ENCODE results near the gene OSBPL5. TPM values are rescaled to one million over a fixed set of nuclear protein-coding genes. Genes with fewer than 3 reads are reported as not detected.

The OSBPL5 gene
- total RNA-seq, 4 donors from 2014 or later = 14.1 to 67.6 (median 31.8) TPM

DNA sequence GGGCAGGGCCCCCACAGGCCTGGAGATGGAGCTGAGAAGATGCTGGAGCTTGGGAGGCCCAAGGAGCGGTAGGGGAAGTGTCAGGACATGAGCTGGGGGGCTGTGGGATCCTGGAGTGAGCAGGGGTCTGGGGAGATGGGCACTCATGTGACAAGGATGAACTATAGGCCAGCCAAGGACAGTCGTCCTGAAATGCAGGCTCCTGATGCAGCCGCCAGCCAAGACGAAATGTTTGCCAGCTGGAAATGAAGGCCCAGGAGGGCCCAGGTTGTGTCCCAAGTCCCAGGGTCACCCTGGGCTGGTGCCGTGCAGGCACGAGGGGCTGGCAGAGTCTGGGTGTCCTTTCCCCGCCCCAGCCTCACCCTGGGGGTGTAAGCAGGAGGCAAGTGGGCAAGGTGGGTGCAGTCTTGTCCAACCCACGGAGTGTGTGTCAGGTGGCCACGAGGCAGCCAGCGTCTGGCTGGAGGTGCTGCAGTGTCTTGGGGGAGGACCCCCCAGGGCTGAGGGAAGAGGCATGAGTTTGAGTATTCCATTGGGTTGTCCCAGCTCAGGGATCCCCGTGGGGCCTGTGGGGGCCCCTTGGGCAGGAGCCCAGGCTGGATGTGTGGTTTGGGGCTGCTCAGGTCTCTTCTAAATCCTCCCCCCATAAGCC is 32.1 kb upstream of the OSBPL5 start:
- DNase-seq (ENCODE audit: low spot score) (no peak), ATAC-seq (ENCODE audit: low FRiP score) (no peak)
- TF ChIP-seq, protein P1, sequence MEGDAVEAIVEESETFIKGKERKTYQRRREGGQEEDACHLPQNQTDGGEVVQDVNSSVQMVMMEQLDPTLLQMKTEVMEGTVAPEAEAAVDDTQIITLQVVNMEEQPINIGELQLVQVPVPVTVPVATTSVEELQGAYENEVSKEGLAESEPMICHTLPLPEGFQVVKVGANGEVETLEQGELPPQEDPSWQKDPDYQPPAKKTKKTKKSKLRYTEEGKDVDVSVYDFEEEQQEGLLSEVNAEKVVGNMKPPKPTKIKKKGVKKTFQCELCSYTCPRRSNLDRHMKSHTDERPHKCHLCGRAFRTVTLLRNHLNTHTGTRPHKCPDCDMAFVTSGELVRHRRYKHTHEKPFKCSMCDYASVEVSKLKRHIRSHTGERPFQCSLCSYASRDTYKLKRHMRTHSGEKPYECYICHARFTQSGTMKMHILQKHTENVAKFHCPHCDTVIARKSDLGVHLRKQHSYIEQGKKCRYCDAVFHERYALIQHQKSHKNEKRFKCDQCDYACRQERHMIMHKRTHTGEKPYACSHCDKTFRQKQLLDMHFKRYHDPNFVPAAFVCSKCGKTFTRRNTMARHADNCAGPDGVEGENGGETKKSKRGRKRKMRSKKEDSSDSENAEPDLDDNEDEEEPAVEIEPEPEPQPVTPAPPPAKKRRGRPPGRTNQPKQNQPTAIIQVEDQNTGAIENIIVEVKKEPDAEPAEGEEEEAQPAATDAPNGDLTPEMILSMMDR (IDR thresholded peaks at IDR 0.05) = no peak

DNA sequence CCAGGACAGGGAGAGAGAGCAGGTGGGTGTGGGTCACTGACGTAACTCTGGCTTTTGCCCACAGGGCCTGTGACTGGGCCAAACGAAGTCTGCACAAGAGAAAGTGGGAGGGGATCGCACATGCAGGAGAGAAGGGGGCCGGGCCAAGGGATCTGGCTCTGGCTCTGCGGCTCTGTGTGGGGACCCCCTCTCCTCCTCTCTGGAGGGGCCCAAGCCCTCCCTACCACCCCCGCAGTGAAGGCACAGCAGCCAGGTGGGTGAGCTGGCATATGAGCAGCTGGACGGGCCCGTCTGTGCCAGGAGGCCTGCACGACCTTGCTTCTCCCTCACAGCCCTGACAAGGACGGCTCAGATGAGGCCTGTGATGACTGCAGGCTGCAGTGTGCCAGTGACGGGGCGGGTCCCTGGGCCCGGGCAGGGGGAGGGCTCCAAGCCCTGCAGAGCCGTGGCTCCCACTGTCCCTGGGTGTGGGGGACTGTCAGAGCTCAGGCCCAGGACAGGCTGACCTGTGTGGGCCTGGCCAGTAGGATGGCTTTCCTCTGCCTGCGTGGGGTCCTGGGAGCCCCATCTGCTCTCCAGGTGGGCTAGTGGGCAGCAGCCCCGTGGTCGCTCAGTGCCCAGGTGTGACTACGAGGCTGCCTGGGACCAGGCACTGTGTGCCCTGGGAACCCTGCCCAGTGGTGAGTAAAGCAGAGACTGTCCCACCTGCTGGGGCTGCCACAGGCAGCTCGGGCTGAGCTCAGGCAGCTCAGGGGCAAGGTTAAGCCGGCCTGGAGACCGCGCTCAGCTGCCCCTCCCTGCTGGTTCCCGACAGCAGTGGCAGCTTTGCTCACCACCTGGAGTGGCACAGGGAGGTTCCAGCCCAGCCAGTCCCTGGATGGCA is 31.3 kb upstream of the OSBPL5 start:
- TF ChIP-seq, protein P1 (IDR thresholded peaks at IDR 0.05) = no peak
- no peak for DNase-seq (ENCODE audit: low spot score)
- no peak for ATAC-seq (ENCODE audit: low FRiP score)

DNA sequence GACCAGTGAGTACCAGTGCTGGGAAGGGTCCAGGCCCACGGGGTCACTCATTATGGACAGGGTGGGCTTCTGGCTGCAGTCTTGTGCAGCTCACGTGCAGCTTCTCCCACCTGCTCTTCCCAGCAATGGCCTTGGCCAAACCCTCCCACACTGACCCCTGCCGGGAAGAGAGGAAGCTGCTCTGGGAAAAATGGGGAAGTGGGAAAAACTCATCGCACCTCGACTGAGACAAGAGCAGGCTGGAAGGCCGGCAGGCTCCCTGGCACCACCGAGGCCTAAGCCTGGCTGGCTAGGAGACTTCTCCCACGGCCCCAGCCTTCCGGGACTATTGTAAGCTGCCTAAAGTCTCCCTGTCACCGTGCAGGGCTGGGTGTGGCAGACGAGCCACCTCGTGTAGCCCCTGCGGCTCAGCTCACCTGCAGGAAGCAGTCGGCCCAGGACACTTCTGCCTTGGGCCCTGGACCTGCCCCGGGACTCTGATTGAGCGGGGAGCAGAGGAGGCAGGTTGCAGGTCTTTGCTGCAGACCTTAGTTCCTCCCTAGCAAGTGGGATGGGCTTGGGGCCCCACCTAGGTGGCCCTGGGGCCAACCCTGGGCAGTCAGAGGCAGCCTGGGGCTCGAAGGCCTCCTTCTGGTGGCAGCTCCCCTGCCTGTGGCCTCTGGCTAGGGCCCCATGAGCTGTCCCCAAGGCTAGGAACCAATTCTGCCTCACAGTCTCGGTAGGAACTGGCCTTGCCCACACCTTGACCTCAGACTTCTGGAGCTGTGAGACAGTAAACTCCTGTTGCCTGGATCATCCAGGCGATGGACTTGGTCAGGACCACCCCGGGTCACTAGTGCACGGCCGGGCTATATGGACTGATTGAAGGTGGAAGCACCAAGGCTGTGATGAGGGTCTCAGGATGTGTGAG is 30.4 kb upstream of the OSBPL5 start:
- TF ChIP-seq, protein P1 (IDR thresholded peaks at IDR 0.05) = no peak
- ATAC-seq (ENCODE audit: low FRiP score) = no peak
- DNase-seq (ENCODE audit: low spot score) = no peak

DNA sequence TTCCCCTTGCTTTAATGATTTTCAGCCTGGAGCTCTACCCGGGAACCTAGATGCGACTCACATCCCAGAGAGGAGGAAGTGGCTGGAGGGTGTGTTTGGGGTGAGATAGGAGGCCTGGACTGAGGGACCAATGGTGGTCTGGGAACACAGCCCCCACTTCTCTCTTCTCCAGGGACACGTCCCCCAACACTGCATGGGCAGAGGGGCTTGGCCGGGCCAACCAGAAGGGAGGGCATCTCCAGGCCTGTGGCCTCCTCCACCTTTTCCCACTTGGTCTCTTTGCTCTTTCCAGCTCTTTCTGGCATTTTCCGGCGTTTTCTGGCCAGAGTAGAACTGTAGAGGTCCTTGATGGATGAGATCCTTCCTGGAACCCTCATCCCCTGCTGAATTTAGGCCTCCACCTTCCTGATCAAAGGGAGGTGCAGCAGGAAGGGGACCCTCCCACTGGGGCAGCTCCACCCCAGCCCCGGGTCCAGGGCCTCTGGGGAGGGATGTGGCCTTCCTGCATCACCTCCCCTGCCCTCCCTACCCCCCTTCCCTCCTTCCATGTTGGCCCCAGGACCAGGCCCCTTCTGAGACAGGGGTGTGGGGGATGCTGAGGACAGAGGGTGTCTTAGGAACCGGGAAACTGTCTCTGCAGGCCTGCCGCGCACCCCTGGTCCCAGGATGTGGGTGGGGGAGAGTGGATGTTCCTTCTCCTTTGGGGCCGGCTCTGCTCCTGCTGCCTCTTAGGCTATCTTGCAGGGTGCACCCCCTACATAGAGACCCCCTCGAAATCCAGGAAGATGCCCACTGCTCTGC is 29.1 kb upstream of the OSBPL5 start:
- no peak for ATAC-seq (ENCODE audit: low FRiP score)
- no peak for DNase-seq (ENCODE audit: low spot score)
- TF ChIP-seq, protein P1 (IDR thresholded peaks at IDR 0.05) = no peak

DNA sequence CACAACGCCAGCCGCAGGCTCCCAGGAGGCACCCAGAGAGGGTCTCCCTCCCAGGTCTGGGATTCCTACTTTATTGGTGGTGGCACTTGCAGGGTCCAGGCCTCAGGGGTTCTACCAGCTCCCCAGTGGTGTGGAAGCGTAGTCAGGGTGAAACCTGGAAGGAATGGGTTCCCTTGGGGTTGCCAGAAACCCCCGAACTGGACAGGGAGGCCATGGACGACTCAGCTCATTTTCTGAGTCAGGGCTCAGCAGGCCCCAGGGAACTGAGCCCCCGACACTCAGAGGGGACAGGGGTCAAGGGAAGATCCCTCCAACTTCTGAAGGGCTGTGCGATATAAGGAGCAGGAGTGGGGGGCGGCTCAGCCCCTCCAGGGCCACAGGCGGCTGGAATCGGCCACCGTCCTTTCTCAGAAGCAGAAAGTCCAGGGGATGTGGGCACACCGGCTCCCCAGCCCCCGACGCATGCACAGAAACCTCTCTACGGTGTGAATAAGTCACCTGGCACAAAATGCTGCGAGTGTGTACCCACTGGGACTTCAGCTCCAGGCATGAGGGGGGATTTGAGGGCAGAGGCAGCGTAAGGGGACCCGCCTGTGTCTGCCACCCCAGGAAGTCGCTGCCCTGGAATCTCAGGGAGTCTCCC is 28.4 kb upstream of the OSBPL5 start:
- TF ChIP-seq, protein P1 (IDR thresholded peaks at IDR 0.05) = no peak
- ATAC-seq (ENCODE audit: low FRiP score) = no peak
- no peak for DNase-seq (ENCODE audit: low spot score)

Data from omental fat pad (tissue), 4 donors.